Astrocyte (in vitro differentiated cells and primary cell): Measurements from ENCODE around the gene ATXN7L1.

ENCODE experiments used
- EZH2 ChIP-seq: IDR thresholded peaks from 2 replicates; pipeline ENCODE4 v1.6.1; 2012; ENCODE audit warnings: mild to moderate bottlenecking, low read length, inconsistent platforms; ENCODE audit not compliant: insufficient read depth
- TF ChIP-seq, protein P1 (sequence below): IDR thresholded peaks from 2 replicates; pipeline ENCODE4 v1.5.1; 2011; ENCODE audit warnings: low read depth, mild to moderate bottlenecking, inconsistent platforms, low read length, moderate library complexity; ENCODE audit not compliant: insufficient read depth

DNA sequence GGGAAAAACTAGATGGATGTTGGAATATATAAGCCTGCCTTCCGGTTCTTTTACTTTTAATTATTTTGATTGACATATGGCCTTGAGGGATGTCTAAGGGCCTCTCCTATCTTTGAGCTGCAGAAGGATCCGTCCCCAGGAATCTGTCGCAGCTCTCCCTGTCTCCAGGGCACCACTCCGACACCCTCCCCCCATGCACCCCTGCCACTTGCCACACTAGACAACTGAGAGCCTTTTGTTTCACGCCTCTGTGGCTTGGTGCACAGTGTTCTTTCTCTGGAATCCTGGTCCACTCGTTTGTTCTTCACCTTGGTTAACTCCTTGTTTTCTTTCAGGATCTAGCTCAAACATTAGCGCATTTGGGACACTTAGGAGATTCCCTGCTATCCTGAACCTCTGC is 171.0 kb downstream of the ATXN7L1 start:
- TF ChIP-seq EZH2, result no peak
- TF ChIP-seq, protein P1, sequence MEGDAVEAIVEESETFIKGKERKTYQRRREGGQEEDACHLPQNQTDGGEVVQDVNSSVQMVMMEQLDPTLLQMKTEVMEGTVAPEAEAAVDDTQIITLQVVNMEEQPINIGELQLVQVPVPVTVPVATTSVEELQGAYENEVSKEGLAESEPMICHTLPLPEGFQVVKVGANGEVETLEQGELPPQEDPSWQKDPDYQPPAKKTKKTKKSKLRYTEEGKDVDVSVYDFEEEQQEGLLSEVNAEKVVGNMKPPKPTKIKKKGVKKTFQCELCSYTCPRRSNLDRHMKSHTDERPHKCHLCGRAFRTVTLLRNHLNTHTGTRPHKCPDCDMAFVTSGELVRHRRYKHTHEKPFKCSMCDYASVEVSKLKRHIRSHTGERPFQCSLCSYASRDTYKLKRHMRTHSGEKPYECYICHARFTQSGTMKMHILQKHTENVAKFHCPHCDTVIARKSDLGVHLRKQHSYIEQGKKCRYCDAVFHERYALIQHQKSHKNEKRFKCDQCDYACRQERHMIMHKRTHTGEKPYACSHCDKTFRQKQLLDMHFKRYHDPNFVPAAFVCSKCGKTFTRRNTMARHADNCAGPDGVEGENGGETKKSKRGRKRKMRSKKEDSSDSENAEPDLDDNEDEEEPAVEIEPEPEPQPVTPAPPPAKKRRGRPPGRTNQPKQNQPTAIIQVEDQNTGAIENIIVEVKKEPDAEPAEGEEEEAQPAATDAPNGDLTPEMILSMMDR, result no peak
